ENCODE measurements around the gene TMEM35A.

Gene TMEM35A

DNA sequence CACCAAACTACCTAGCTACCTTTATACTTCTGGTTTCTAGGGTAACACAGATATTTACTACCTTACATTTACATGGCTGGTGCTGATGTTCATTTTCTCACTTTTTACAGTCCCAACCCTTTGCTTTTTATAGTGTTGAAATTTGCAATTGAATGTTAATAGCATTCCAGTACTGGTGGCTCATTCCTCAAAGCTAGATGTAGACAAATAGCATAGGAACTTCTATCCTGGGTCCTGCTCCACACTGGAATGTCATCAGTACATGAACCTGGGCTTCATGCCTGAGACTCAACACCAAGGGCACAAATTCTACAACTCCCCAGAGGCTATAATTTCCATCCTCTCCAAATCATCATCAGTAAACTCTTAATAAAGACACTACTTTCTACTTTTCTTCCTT, 16.5 kb upstream of the TMEM35A start:
- Histone ChIP-seq H3K4me3 (ENCODE audit: low read depth, low read length) (no peak overlapping the region), H4K91ac (ENCODE audit: low read depth, low read length) (no peak overlapping the region), H3K27me3 (ENCODE audit: insufficient read depth, low read length) (no peaks in the 10 kb centered on the region), H3K4me2 (ENCODE audit: low read length) (no peak overlapping the region), H2BK5ac (ENCODE audit: low read depth, low read length, poor library complexity) (no peak overlapping the region), H2BK120ac (ENCODE audit: insufficient read depth, low read length, poor library complexity) (no peak overlapping the region), H4K12ac (ENCODE audit: low read depth, low read length) (no peak overlapping the region), H3K9me3 (ENCODE audit: insufficient read depth, low read depth, low read length) (no peaks in the 10 kb centered on the region), H3K36me3 (ENCODE audit: control insufficient read depth in 1 of 2, insufficient read depth in 2 of 2, low read length in 2 of 2) (no peaks in the 10 kb centered on the region), H3K9ac (ENCODE audit: low read length) (no peak overlapping the region), H3K14ac (ENCODE audit: low read length) (no peak overlapping the region), H3K18ac (ENCODE audit: low read length) (no peak overlapping the region), H3K27ac (ENCODE audit: low read depth, low read length) (no peak overlapping the region), H3K4ac (ENCODE audit: low read depth, low read length) (no peak overlapping the region), H3K79me1 (ENCODE audit: low read length) (no peaks in the 10 kb centered on the region), H2AK5ac (ENCODE audit: low read length) (no peak overlapping the region), H3K79me2 (ENCODE audit: control insufficient read depth, insufficient read depth, low read length, poor library complexity) (no peaks in the 10 kb centered on the region), H3K4me1 (ENCODE audit: control insufficient read depth in 1 of 2, insufficient read depth in 2 of 2, low read length in 2 of 2) (no peaks in the 10 kb centered on the region), H4K8ac (ENCODE audit: low read depth, low read length) (no peak overlapping the region), H2BK12ac (ENCODE audit: low read length) (no peak overlapping the region), H3K23ac (ENCODE audit: low read length) (no peak overlapping the region), H2AFZ (ENCODE audit: insufficient read depth, low read length, poor library complexity) (no peak overlapping the region)
- no peak for DNase-seq

GRCh38 chrX:101071582-101071981, 7.1 kb upstream of the TMEM35A start:
- no peak overlapping the region for H3K9ac ChIP-seq (ENCODE audit: low read length)
- no peak overlapping the region for H4K91ac ChIP-seq (ENCODE audit: low read depth, low read length)
- no peak overlapping the region for H3K27ac ChIP-seq (ENCODE audit: low read depth, low read length)
- no peak overlapping the region for H3K23ac ChIP-seq (ENCODE audit: low read length)
- no peak overlapping the region for H2AK5ac ChIP-seq (ENCODE audit: low read length)
- no peaks in the 10 kb centered on the region for H3K36me3 ChIP-seq (ENCODE audit: control insufficient read depth in 1 of 2, insufficient read depth in 2 of 2, low read length in 2 of 2)
- H3K4me3 ChIP-seq (ENCODE audit: low read depth, low read length): no peak overlapping the region
- no peaks in the 10 kb centered on the region for H3K27me3 ChIP-seq (ENCODE audit: insufficient read depth, low read length)
- H3K14ac ChIP-seq (ENCODE audit: low read length): no peak overlapping the region
- H2BK120ac ChIP-seq (ENCODE audit: insufficient read depth, low read length, poor library complexity): no peak overlapping the region
- no peak overlapping the region for H3K4me2 ChIP-seq (ENCODE audit: low read length)
- H3K4ac ChIP-seq (ENCODE audit: low read depth, low read length): no peak overlapping the region
- no peaks in the 10 kb centered on the region for H3K79me2 ChIP-seq (ENCODE audit: control insufficient read depth, insufficient read depth, low read length, poor library complexity)
- no peak for DNase-seq
- no peaks in the 10 kb centered on the region for H3K79me1 ChIP-seq (ENCODE audit: low read length)
- no peak overlapping the region for H4K8ac ChIP-seq (ENCODE audit: low read depth, low read length)
- H2BK12ac ChIP-seq (ENCODE audit: low read length): no peak overlapping the region
- no peak overlapping the region for H2AFZ ChIP-seq (ENCODE audit: insufficient read depth, low read length, poor library complexity)
- H3K9me3 ChIP-seq (ENCODE audit: insufficient read depth, low read depth, low read length): no peaks in the 10 kb centered on the region
- H3K4me1 ChIP-seq (ENCODE audit: control insufficient read depth in 1 of 2, insufficient read depth in 2 of 2, low read length in 2 of 2): no peaks in the 10 kb centered on the region
- WGBS (ENCODE audit: extremely low coverage, insufficient coverage, insufficient read length): no CpG with 5 or more reads among the region's 3 CpGs
- no peak overlapping the region for H3K18ac ChIP-seq (ENCODE audit: low read length)
- H4K12ac ChIP-seq (ENCODE audit: low read depth, low read length): no peak overlapping the region
- H2BK5ac ChIP-seq (ENCODE audit: low read depth, low read length, poor library complexity): no peak overlapping the region

- Histone ChIP-seq H3K4me1 (ENCODE audit: control insufficient read depth in 1 of 2, insufficient read depth in 2 of 2, low read length in 2 of 2) (no peaks in the 10 kb centered on the region), H4K12ac (ENCODE audit: low read depth, low read length) (no peak overlapping the region), H3K27me3 (ENCODE audit: insufficient read depth, low read length) (no peaks in the 10 kb centered on the region), H3K23ac (ENCODE audit: low read length) (no peak overlapping the region), H2AFZ (ENCODE audit: insufficient read depth, low read length, poor library complexity) (no peak overlapping the region), H3K79me1 (ENCODE audit: low read length) (no peaks in the 10 kb centered on the region), H2BK5ac (ENCODE audit: low read depth, low read length, poor library complexity) (no peak overlapping the region), H2BK120ac (ENCODE audit: insufficient read depth, low read length, poor library complexity) (no peak overlapping the region), H3K4me2 (ENCODE audit: low read length) (no peak overlapping the region), H3K27ac (ENCODE audit: low read depth, low read length) (no peak overlapping the region), H3K79me2 (ENCODE audit: control insufficient read depth, insufficient read depth, low read length, poor library complexity) (no peaks in the 10 kb centered on the region), H3K9ac (ENCODE audit: low read length) (no peak overlapping the region), H2AK5ac (ENCODE audit: low read length) (no peak overlapping the region), H2BK12ac (ENCODE audit: low read length) (no peak overlapping the region), H4K91ac (ENCODE audit: low read depth, low read length) (no peak overlapping the region), H3K36me3 (ENCODE audit: control insufficient read depth in 1 of 2, insufficient read depth in 2 of 2, low read length in 2 of 2) (no peaks in the 10 kb centered on the region), H4K8ac (ENCODE audit: low read depth, low read length) (no peak overlapping the region), H3K14ac (ENCODE audit: low read length) (no peak overlapping the region), H3K18ac (ENCODE audit: low read length) (no peak overlapping the region), H3K4me3 (ENCODE audit: low read depth, low read length) (no peak overlapping the region), H3K4ac (ENCODE audit: low read depth, low read length) (no peak overlapping the region), H3K9me3 (ENCODE audit: insufficient read depth, low read depth, low read length) (no peaks in the 10 kb centered on the region)
- no peak for DNase-seq
- no CpG with 5 or more reads among the region's 8 CpGs for WGBS (ENCODE audit: extremely low coverage, insufficient coverage, insufficient read length)
These were observed 1.1 kb downstream of the TMEM35A start for GRCh38 chrX:101079736-101080270.

DNA sequence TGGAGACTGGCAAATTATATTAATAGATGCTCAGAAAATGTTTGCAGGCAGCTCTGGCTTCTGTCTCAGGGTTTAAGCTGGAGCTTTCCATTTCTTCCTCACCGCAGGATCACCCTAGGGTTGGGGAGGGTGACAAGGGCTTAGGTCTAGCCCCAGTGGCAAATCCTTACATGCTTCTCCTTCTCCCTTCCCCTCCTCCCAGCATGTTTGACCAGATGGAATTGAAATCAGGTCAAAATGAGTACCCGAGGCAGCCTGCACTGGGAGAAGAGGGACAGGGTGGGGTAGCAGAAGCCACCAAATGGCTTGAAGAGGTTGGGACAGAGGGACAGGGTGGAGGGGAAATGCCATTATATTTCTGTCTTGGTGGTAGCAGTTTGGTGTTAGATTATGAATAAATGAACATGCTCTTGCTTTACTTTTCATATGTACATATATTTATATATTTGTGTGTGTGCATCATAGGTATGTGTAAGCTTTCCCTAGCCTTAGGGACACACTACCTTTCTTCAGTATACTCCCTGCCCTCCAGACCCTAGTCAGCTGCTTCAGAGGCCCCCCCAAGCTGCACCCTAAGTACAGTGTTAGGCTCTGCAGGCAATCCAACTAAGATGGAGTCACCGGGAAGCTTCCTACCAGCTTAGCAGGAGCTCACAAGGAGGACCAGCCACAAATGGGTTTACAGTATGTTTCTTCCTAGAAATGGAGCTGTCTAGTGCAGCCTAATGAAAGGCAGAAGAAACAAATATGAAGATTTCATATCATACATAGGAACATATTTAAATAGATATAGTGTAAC, 1.8 kb downstream of the TMEM35A start:
- no peak overlapping the region for H2BK5ac ChIP-seq (ENCODE audit: low read depth, low read length, poor library complexity)
- H4K91ac ChIP-seq (ENCODE audit: low read depth, low read length): no peak overlapping the region
- H3K27ac ChIP-seq (ENCODE audit: low read depth, low read length): no peak overlapping the region
- no peaks in the 10 kb centered on the region for H3K27me3 ChIP-seq (ENCODE audit: insufficient read depth, low read length)
- no peak overlapping the region for H2BK120ac ChIP-seq (ENCODE audit: insufficient read depth, low read length, poor library complexity)
- H3K23ac ChIP-seq (ENCODE audit: low read length): no peak overlapping the region
- no peak overlapping the region for H3K18ac ChIP-seq (ENCODE audit: low read length)
- H3K9ac ChIP-seq (ENCODE audit: low read length): no peak overlapping the region
- H3K4me2 ChIP-seq (ENCODE audit: low read length): no peak overlapping the region
- no peak overlapping the region for H2BK12ac ChIP-seq (ENCODE audit: low read length)
- no peak overlapping the region for H2AFZ ChIP-seq (ENCODE audit: insufficient read depth, low read length, poor library complexity)
- no peak overlapping the region for H3K4me3 ChIP-seq (ENCODE audit: low read depth, low read length)
- H4K8ac ChIP-seq (ENCODE audit: low read depth, low read length): no peak overlapping the region
- no peak overlapping the region for H4K12ac ChIP-seq (ENCODE audit: low read depth, low read length)
- H3K14ac ChIP-seq (ENCODE audit: low read length): no peak overlapping the region
- H3K36me3 ChIP-seq (ENCODE audit: control insufficient read depth in 1 of 2, insufficient read depth in 2 of 2, low read length in 2 of 2): no peaks in the 10 kb centered on the region
- DNase-seq: no peak
- no CpG with 5 or more reads among the region's 3 CpGs for WGBS (ENCODE audit: extremely low coverage, insufficient coverage, insufficient read length)
- H3K79me2 ChIP-seq (ENCODE audit: control insufficient read depth, insufficient read depth, low read length, poor library complexity): no peaks in the 10 kb centered on the region
- H3K79me1 ChIP-seq (ENCODE audit: low read length): no peaks in the 10 kb centered on the region
- no peak overlapping the region for H2AK5ac ChIP-seq (ENCODE audit: low read length)
- no peaks in the 10 kb centered on the region for H3K4me1 ChIP-seq (ENCODE audit: control insufficient read depth in 1 of 2, insufficient read depth in 2 of 2, low read length in 2 of 2)
- no peaks in the 10 kb centered on the region for H3K9me3 ChIP-seq (ENCODE audit: insufficient read depth, low read depth, low read length)
- no peak overlapping the region for H3K4ac ChIP-seq (ENCODE audit: low read depth, low read length)

Data from trophoblast cell (in vitro differentiated cells and primary cell).